ENCODE results near the gene SYCP2L. TPM values are rescaled to one million over a fixed set of nuclear protein-coding genes. Genes with fewer than 3 reads are reported as not detected.

The SYCP2L gene
- total and polyA plus RNA-seq, 2 of the 8 experiments (the other 6 are each of a cell fraction or from before 2014, with no cell fraction given): 1.7 to 4.2 TPM

DNA sequence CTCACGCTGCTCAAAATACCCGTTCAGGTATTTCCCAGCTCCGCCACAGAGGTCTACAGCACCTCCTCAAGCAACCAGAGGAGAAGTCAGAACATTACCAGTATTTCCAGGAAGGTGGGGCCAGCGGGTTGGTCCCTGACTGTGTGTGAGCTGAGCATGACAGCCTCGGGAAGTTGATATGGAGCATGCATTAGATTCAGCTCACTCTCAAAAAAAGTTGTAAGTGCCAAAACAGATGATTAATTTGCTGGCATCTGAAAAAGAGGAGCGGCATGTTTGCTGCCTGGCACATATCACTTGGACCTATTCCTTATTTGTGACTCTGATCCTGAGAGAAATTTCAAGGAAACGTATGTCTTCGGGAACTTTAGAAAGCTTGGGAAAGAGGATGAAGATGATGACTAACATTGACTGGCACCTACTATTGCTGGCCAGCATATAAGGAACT lies 125.0 kb downstream of the SYCP2L start (continued):
- TF ChIP-seq ATF2 (IDR thresholded peaks at IDR 0.05; ENCODE audit: low read length) (no peak), KDM4A (IDR thresholded peaks at IDR 0.05; ENCODE audit: low read depth, low read length, severe bottlenecking) (no peak), POU5F1 (IDR thresholded peaks at IDR 0.05; ENCODE audit: low read depth, low read length) (no peak)
